A172 (cell line): Measurements from ENCODE around the gene LRRC42. TPM values are rescaled to one million over a fixed set of nuclear protein-coding genes. Genes with fewer than 3 reads are reported as not detected.
A peak's percentile ranks its signal among the peaks of the same experiment; 100 is the strongest.

Experiments
- DNase-seq: peaks from one replicate; pipeline ENCODE4 v3.0.0-alpha.2; 2015; ENCODE audit warnings: low spot score
- total RNA-seq: library from RNA; depleted of rRNA; stranded (reverse); fragments of >200 nt; shearing (Covaris generic); gene quantifications from 2 replicates; pipeline ENCODE4 v1.2.3, GENCODE V29; 2014

The LRRC42 gene
- total RNA-seq, 1 experiment from 2014 or later, result 64.2 TPM

DNA sequence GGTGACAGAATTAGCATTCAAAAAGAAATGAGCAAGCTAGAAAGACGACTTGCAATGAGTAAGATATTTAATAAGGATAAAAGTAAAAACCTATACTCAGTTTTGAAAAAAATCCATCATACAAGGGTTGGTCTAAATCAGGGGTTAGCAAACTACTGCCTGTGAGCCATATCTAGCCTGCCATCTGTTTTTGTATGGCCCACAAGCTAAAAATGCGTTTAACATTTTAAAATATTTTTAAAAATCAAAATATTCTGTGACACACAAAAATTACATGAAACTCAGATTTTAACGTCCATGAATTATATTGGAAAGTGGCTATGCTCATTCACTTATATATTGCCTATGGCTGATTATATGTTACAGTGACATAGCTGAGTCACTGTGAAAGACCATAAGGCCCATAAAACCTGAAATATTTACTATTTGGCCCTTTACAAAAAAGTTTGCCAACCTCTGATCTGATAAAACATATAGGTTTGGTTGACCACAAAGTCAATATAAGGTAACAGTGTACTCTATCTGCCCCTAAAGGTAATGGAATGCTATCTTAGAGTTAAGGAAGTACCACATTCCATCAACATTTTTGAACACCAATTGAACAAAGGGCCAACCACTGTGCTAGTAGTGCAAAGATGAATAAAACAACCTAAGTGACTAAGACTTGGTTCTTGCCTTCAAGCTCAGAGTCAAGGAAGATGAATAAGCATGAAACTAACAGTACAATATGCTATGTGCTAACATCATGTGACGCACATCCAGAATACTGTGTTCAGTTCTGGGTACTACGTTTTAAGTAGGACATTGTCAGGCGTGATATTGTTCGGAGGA, 3.8 kb upstream of the LRRC42 start:
- DNase-seq, result no peak

DNA sequence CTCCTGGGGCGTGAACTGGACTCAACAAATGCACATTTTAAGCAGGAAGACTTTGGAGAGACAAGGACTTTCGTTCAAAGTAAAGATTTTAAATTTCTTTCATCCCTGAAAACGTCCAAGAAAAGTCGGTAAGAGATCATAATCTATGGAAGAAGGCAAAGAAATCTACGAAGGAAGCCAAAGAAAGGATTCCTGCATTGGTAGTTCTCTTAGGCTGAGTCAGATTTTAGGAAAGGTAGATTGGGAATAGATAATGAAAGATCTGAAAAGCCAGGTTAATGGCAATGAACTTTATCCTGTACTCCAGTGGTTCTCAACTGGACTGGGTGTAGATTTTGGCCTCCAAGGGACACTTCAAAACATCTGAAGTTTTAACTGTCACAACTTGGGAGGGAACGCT, 3.1 kb upstream of the LRRC42 start:
- DNase-seq, result no peak

DNA sequence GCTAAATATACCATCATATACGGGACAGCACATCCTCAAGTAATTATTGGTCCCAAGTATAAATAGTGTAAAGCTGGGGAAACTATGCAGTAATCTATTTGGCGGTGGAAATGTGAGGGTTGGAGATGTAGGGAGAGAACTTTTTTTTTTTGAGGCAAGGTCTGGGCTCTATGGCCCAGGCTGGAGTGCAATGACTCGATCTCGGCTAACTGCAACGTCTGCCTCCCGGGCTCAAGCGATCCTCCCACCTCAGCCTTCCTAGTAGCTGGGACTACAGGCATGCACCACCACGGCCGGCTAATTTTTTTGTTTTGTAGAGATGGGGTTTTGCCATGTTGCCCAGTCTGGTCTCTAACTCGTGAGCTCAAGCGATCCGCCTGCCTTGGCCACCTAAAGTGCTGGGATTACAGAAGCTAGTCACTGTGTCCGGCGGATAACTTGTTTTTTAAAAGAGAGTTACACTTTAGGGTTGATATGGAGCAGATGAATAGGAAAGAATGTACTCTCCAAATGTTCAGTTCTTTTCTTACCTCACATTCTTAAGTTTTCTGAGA, 2.6 kb upstream of the LRRC42 start:
- no peak for DNase-seq

DNA sequence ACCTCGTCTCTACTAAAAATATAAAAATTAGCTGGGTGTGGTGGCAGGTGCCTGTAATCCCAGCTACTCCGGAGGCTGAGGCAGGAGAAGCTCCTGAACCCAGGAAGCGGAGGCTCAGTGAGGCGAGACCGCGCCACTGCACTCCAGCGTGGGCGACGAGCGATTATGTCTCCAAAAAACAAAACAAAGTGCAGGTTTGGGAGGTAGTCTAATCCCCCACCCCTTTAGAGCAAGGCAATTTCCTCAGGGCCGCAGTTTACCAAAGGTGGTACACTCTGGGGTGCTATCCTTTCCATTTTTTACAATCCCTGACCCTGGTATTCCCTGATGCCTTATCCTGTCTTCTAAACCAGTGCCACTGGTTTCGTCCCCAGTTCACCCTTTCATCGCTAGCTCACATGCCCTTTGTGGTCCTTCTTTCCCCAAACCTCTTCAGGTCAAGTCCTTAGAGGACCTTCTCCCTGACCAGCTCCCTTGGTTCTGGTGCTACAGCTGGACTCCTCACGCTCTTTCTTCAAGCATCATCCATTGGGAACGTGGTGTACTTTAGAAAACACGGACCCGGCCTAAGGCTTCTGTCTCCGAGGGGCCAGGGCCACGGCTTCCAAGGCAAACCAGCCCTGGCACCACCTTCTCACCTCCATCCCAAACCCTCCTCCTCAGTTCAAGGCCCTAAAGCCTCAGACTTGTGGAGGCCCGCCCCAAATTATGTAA, 1.5 kb upstream of the LRRC42 start:
- DNase-seq, result no peak

DNA sequence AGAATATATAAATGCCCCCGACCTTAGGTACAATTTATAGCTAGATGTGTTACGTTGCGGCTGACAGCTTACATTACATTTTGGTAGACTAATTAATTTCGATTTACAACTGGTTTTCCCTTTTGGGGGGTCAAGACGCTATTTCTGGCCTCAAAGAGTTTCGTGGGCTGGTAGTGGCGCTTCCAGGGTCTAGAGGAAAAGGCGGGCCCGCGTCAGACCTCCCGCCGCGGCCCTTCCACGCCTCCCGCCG, 1.0 kb upstream of the LRRC42 start:
- DNase-seq, result peak; percentile 54

DNA sequence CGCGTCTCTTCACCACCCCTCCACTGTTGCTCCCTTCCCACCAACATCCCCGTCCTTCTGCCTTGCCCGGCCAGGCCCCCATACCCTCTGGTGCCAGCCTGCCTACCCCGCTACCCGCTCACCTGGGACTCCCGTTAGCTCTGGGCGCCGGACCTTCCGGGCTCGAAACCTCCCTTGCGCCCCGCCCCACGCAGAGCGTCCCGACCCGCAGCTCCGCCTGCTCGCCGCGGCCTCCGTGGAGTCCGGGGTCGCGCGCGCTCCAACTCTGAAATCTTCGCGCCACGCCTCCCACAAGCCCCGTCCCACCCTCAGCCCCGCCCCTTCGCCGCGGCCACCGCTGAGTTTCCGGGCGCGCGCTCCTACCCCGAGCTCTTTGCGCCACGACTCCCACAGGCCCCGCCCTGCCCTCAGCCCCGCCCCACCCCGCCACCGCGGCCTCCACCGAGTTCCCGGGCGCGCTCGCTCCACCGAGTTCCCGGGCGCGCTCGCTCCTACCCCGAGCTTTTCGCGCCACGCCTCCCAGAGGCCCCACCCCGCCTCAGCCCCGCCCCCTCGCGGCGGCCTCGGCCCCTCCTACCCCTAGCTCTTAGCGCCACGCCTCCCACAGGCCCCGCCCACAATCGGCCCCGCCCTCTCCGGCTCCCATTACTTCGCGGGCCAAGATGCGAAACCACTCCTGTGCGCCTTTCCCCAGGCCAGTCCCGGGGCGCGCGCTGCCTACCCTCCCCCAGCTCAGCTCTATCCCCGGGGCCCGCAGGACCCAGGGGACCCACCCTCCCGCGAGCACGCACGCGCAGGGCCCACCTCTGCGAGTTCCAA, 508 bp upstream of the LRRC42 start, which contains the start of gene IFT25:
TSS of gene IFT25 (minus strand) at position 267 of the 819 bp plus-strand sequence. CDS start 5,617 bp downstream, outside the sequence.
- DNase-seq, result peak; percentile 81

DNA sequence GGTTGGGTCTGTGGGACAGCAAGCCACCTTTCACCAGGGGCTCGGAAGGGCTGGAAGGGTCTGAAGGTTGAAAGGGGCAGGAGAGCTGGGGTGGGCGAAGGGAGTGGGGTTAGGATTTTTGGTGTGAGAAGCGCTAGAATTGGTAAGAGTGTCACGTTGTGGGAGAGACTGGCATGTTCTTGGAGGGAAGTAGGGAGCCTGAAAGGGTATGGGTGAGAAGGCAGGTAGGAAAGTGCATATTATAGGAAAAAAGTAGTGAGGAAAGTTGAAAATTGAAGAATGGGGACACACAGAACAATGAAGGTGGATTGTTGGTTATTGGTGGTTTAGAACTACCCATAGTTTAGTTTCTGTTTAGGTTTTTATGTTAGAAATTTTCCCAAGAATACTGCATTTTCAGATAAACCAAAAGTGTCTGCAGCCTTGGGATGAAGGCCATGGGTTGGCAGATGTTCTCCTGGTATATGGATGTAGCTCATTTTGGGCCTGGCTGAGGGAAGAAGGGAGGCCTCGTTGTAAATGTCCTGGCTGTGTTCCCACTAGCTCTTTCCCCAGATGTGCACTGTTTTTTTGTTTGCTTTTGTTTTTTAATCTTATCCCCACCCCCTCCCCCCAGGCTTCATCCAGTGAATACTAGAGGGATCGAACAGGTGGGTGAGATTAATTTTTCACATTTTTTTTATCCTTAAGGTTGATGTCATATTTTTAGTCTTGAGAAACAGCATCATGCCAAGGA, 1.2 kb downstream of the LRRC42 start:
- no peak for DNase-seq

DNA sequence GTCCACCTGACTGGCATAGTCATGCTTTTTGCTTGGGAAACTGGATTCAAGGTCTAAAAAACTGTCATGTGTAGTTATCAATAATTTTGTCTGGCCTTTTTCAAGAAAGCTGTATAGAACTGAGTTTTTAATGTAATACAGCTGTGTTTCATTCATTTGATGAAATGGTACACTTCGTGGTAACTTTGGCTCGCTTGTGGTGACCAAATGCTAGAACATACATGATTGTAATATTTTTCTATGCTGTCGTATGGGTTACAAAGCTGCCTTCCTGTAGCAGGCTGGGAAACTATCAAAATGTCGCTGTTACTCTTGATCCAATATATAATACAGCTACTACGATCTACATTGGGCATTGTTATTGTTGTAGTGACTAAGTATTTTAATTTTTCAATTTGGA, 2.1 kb downstream of the LRRC42 start:
- no peak for DNase-seq

DNA sequence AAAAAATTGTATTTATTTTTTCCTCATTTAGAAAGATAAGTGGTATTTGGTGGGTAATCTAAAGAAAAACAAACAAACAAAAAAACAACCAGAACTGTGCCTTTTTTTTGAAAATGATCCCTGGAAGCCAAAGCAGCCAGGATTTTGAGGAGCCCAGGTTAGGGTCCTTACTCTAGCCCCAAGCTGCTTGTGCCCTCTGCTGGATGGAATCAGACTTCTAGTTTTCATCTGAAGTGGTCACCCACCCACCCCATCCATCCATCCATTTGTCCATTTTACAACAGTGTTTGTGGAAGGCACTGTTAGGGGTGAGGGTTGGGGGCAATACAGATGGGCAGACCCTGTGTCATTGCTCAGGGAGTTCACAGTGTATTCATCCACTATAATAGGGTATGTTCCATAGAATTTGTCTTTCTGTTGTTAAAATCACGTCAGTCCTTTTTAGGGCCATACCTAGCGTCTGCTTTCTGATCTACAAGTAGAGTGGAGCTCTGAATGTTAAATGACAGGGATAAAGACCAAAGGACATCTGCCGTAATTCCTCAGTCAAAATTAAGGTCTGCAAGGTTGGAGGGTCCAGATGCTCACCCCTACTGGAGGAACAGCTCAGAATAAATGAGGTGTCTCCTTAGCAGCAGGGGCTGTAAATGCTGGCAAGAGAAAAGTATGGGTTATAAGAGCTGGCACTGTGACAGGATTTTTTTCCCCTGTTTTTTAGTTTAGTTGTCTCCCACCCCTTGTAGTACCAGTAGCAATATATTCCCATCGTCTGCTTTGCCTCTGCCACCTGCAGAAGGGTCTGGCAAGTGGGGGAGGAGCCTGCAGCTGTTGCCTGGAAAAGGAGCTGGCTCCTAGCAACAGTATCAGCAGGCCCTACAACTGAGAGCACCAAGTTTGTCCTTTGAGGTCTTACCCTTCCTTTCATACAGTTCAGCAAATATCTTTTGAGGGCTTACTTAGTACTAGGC, 3.2 kb downstream of the LRRC42 start:
- DNase-seq, result peak; percentile 19

DNA sequence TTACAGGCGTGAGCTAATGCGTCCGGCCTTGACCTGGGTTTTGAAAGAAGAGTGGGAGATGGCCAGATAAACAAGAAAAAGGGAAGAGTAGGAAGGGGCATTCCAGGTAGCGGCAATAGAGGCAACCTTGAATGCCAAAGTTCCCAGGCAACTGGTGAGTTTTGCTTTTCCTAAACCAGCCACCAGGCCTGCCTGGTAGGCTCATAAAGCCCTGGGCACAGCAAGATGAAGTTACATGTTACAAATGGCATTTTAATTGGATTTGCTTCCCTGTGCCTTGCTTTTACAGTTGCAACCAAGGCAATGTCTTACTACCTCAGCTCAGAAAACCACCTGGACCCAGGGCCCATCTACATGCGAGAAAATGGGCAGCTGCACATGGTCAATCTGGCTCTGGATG, 5.5 kb downstream of the LRRC42 start:
- DNase-seq, result no peak

DNA sequence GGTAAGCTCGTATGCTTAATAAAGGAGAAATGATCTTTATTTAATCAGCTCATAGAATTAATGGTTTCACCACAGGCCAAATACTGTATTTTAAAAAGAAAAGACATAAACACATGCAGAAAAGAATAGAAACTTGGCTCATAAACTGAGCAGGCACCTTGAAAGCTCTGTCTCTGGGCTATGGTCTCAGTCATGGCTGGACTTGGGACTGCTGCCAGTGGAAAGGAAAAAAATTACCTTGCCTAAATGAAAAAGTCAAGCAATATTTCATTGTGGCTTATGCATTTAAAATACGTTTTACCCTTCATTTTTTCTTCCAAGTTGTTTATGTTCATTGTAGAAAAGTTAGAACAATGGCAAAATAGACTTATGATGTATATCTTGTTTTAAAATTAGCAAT, 8.0 kb downstream of the LRRC42 start:
- DNase-seq, result no peak

DNA sequence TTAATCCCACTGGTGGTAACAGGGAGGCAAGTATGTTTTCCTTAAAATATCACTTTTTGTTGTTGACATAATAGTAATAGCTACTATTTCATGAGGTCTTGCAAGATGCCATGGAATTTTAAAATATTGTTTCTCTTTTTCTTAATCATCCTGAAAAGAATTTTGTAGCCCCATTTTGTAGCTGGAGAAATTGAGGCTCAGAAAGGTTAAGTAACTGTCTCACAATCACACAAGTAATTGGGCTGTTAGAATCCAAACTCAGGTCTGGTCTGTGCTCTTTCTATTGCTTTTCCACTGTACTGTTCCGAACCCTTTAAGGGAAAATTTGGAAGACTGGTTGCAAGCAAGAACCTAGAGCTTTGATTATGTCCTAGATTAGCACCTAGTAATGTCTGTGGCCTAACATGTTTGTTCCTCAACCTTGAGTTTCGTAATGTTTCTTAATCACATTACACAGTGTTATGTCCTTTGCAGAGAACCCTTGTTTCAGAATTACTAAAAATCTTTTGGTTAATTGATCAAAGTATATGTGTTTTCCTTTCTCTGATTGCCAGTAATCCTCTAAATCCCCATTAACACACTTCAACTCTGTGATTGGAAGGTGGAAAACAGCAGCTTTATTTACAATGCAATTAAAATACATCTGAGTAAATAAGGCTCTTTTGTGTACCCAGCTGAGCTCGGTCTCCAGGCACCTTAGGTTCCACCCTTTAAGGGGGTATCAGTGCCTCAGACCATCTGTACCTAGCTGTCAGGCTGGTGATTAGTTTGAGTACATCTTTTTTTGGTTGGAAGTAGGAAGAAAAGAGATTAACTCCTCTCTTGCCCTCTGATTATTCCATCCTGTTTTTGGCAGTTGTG, 10.4 kb downstream of the LRRC42 start:
- DNase-seq, result no peak

DNA sequence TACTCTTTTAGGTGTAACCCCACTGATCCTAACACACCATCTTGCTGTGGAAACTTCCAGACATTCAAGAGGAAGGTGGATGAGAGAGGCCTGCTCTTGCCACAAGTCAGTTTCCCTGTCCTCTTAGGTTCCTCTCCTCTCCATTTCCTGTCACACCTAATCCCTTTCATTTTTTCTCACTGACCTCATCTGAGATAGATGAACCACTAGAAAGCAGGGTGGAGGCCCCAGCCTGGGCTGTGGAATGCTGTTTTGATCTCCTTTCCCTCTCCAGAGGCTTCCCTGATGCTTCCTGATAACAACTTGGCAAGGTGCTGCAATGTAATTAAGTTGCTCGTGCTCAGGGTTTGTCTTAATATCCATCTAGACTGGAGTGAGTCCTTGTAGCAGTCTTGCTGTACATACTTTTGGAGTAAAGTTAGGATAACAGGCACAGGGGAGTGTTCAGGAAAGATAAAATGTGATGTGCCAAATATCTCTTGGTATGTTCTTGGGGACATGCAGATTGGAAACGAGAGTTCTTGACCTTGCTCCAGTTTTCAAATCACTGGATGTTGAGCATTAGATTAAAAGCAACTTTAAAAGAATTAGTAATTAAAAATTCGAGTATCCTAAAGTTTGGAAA, 11.2 kb downstream of the LRRC42 start:
- DNase-seq, result peak; percentile 94

DNA sequence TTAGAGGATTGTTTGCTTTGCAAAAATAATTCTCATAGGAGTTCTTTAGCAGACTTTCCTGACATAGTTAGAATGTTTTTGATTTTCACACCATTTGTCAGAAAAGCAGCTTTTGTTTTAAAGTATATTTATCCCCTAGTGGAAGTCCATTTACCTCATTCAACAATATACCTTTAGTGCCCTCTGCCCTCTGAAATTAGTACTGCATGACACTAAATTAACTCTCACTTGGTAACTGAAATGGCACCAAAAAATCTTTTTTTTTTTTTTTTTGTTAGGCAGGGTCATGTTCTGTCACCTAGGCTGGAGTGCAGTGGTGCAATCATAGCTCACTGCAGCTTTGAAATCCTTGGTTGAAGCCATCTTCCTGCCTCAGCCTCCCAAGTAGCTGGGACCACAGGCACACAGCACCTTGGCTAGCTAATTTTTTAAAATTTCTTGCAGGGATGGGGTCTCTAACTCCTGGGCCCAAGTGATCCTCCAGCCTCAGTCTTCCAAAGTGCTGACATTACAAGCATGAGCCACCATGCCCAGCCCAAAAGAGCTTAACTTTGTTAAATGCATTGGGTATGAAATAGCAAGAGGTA, 13.6 kb downstream of the LRRC42 start:
- peak; percentile 18 for DNase-seq

DNA sequence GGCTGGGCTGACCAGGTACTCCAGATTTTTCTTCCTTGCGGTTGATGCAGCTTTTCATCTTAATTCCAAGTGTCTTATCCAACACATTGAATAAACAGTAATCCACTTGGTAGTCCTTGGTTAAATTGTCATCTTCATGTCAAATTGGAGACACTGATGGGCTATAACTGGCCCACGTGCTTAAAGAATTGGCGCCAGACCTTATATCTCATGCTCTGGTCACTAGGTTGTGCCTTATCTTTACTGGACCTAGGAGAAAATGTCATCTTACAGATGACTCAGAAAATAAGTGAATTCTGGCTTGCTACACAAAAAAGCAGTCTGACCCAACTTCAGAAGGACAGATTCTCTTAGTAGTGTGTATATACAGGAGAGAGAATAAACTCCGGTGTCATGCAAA, 16.2 kb downstream of the LRRC42 start:
- DNase-seq, result no peak

DNA sequence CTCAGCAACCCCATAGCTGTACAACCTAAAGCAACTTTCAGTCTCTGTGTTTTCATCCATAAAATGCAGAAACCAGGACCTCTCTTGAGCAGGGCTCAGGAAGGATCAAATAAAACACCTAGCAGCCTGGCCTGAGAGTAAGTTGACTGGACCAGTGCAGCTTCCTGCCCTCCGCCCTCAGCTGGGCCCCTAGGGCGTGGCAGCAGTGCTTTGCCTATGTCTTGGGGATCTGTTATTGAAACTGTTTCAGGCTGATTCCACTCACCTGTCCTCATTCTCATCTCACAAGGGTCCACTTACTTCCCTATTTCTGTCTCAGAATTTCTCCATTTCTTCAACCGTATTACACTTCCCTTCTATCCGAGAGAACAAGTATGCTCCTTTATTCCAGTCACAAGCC, 17.3 kb downstream of the LRRC42 start:
- DNase-seq, result no peak

DNA sequence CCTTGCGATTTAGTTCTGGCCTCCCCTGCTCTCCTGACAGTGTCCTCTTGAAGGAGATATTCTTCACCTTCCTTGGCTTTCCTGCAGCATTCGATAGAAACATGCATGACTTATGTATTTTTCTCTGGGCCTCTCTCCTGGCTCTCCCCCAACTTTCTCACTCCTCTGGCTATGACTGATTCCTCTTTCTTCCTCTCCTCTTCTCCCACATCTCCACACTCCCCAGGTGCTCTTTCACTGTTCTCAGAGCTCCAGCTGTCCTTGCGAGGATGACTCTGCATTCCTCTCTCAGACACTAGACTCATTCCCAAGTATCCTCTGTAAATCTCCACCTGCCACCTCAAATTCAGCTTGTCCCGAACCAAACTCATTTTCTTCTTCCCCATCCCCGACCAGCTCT, 18.0 kb downstream of the LRRC42 start:
- no peak for DNase-seq

DNA sequence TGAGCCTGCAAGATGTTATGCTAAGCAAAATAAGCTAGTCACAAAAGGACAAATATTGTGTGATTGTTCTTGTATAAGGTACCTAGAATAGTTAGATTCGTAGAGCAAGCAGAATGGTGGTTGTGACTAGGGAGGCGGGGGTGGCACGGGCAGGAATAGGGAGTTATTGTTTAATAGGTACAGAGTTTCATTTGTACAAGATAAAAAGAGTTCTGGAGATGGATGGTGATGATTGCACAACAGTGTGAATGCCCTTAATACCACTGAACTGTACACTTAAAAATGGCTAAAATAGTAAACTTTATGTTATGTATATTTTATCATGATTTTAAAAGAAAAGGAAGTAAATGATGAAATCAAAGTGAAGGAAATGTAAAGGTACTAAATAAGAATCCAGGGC, 20.6 kb downstream of the LRRC42 start:
- no peak for DNase-seq
